HepG2 (cell line): ENCODE data around the gene RNASE13. TPM values are rescaled to one million over a fixed set of nuclear protein-coding genes. Genes with fewer than 3 reads are reported as not detected.

Experiments used
- DDIT3 ChIP-seq: sonication (generic); formaldehyde crosslinking; IDR thresholded peaks from 2 replicates; pipeline ENCODE4 v1.4.0; 2020; ENCODE audit warnings: mild to moderate bottlenecking, missing genetic modification reagents
- HOXD1 ChIP-seq: sonication (generic); formaldehyde crosslinking; IDR thresholded peaks from 2 replicates; pipeline ENCODE4 v1.5.0; 2020; ENCODE audit warnings: missing genetic modification reagents
- KDM5A ChIP-seq: fragments of 200-600 bp; sonication (generic); IDR thresholded peaks from 2 replicates; pipeline ENCODE4 v1.7.0; 2018; ENCODE audit warnings: antibody characterized with exemption, mild to moderate bottlenecking, low read length, borderline replicate concordance
- NAIF1 ChIP-seq: sonication (generic); formaldehyde crosslinking; IDR thresholded peaks from 2 replicates; pipeline ENCODE4 v1.5.0; 2020; ENCODE audit warnings: mild to moderate bottlenecking, missing genetic modification reagents, borderline replicate concordance
- NFAT5 ChIP-seq: sonication (generic); formaldehyde crosslinking; IDR thresholded peaks from 2 replicates; pipeline ENCODE4 v1.4.0; 2020; ENCODE audit warnings: missing genetic modification reagents
- PHF20 ChIP-seq: sonication (generic); formaldehyde crosslinking; IDR thresholded peaks from 2 replicates; pipeline ENCODE4 v1.5.0; 2020; ENCODE audit warnings: mild to moderate bottlenecking, missing genetic modification reagents
- SP140L ChIP-seq: sonication (generic); formaldehyde crosslinking; IDR thresholded peaks from 2 replicates; pipeline ENCODE4 v1.4.0; 2020; ENCODE audit warnings: missing genetic modification reagents, borderline replicate concordance
- THAP11 ChIP-seq: IDR thresholded peaks from 2 replicates; pipeline ENCODE4 v1.6.1; 2016; ENCODE audit warnings: missing biosample characterization, missing genetic modification reagents
- ZHX1 ChIP-seq: sonication (generic); formaldehyde crosslinking; IDR thresholded peaks from 2 replicates; pipeline ENCODE4 v1.8.1; 2022; ENCODE audit warnings: low read depth, mild to moderate bottlenecking, missing genetic modification reagents
- ZNF275 ChIP-seq: sonication (generic); formaldehyde crosslinking; IDR thresholded peaks from 2 replicates; pipeline ENCODE4 v1.8.0; 2022; ENCODE audit warnings: missing genetic modification reagents, mild to moderate bottlenecking, inconsistent platforms, borderline replicate concordance
- ZNF296 ChIP-seq: sonication (generic); formaldehyde crosslinking; conservative IDR thresholded peaks from 2 replicates; pipeline ENCODE4 v1.5.0; 2020; ENCODE audit warnings: mild to moderate bottlenecking, missing genetic modification reagents
- ZNF432 ChIP-seq: sonication (generic); formaldehyde crosslinking; IDR thresholded peaks from 2 replicates; pipeline ENCODE4 v1.5.0; 2020; ENCODE audit warnings: missing genetic modification reagents, mild to moderate bottlenecking, borderline replicate concordance
- ZNF710 ChIP-seq: sonication (generic); formaldehyde crosslinking; IDR thresholded peaks from 2 replicates; pipeline ENCODE4 v1.5.0; 2020; ENCODE audit warnings: mild to moderate bottlenecking, missing genetic modification reagents, borderline replicate concordance
- ZNF747 ChIP-seq: sonication (generic); formaldehyde crosslinking; IDR thresholded peaks from 2 replicates; pipeline ENCODE4 v1.8.1; 2023; ENCODE audit warnings: missing genetic modification reagents, mild to moderate bottlenecking, borderline replicate concordance
- ZNF788 ChIP-seq: sonication (generic); formaldehyde crosslinking; IDR thresholded peaks from 2 replicates; pipeline ENCODE4 v1.5.0; 2020; ENCODE audit warnings: mild to moderate bottlenecking, missing genetic modification reagents, borderline replicate concordance
- ZNF790 ChIP-seq: sonication (generic); formaldehyde crosslinking; IDR thresholded peaks from 2 replicates; pipeline ENCODE4 v1.8.0; 2022; ENCODE audit warnings: missing genetic modification reagents, mild to moderate bottlenecking, borderline replicate concordance
- ZNF841 ChIP-seq: sonication (generic); formaldehyde crosslinking; IDR thresholded peaks from 2 replicates; pipeline ENCODE4 v1.8.1; 2023; ENCODE audit warnings: missing genetic modification reagents, borderline replicate concordance
- ZNF879 ChIP-seq: sonication (generic); formaldehyde crosslinking; IDR thresholded peaks from 2 replicates; pipeline ENCODE4 v1.8.1; 2023; ENCODE audit warnings: missing genetic modification reagents
- polyA plus RNA-seq, 8 experiments: library from polyadenylated mRNA; depleted of rRNA in 3 of 8; stranded (reverse) in 7 of 8; unstranded in 1 of 8; fragments of >200 nt; fragmentation: Illumina TruSeq in 4 of 8; extraction: Trizol in 4 of 8; gene quantifications; 2 replicates each; pipeline versions ENCODE4 v1.2.1 to v1.2.3, GENCODE V29; 2011 to 2016; ENCODE audit warnings: low read depth in 4 of 8, missing spikeins in 1 of 8, mixed read lengths in 1 of 8; ENCODE audit not compliant: insufficient read depth in 1 of 8
- total RNA-seq, 5 experiments: library from RNA; depleted of rRNA; stranded (reverse); fragments of >200 nt; fragmentation: Illumina TruSeq; extraction: Trizol; gene quantifications; 2 replicates each; pipeline ENCODE4 v1.2.3, GENCODE V29; 2016; ENCODE audit warnings: low read depth in 1 of 5

RNASE13 gene
- total and polyA plus RNA-seq, 2 of the 13 experiments (the other 11 are each of a cell fraction or from before 2014, with no cell fraction given), result 1.0 TPM; not detected in 1

GRCh38 chr14:21072781-21073339 is 38.3 kb upstream of the RNASE13 start (continued):
- TF ChIP-seq ZNF710 (CRISPR knock-in tag) (no peak), KDM5A (no peak), THAP11 (CRISPR knock-in tag) (no peak), ZNF747 (CRISPR knock-in tag) (no peak), ZNF296 (CRISPR knock-in tag) (no peak), HOXD1 (CRISPR knock-in tag) (no peak), PHF20 (no peak), ZNF432 (CRISPR knock-in tag) (no peak), NAIF1 (CRISPR knock-in tag) (no peak), ZNF841 (CRISPR knock-in tag) (no peak), ZNF788 (CRISPR knock-in tag) (no peak), ZHX1 (CRISPR knock-in tag) (no peak), ZNF879 (CRISPR knock-in tag) (no peak), DDIT3 (CRISPR knock-in tag) (no peak), NFAT5 (CRISPR knock-in tag) (no peak), SP140L (no peak), ZNF275 (CRISPR knock-in tag) (no peak), ZNF790 (CRISPR knock-in tag) (no peak)
